GM18499 (cell line): ENCODE data around the gene DTNB.
"Not testable (repeated sequence)": the region's sequence is repeated elsewhere in the genome, so short reads cannot be mapped to it uniquely, and the experiment has no call there.

Experiments used
- ATAC-seq: cut with Tn5 transposase; IDR thresholded peaks from one replicate; pipeline ENCODE4 v1.9.1; 2021; ENCODE audit warnings: moderate number of reproducible peaks; ENCODE audit not compliant: insufficient read depth, unreplicated experiment

DTNB gene

GRCh38 chr2:25635797-25636196 is 37.6 kb downstream of the DTNB start:
- no peak for ATAC-seq

GRCh38 chr2:25633801-25634200 is 39.6 kb downstream of the DTNB start:
- not testable (repeated sequence) for ATAC-seq

GRCh38 chr2:25632396-25632795 is 41.0 kb downstream of the DTNB start:
- ATAC-seq: no peak

- no peak for ATAC-seq
Observed at GRCh38 chr2:25624635-25625034, 48.7 kb downstream of the DTNB start.

GRCh38 chr2:25623361-25623760 is 50.0 kb downstream of the DTNB start:
- no peak for ATAC-seq

- no peak for ATAC-seq
Observed at GRCh38 chr2:25620711-25621110, 52.7 kb downstream of the DTNB start.

GRCh38 chr2:25620077-25620476 is 53.3 kb downstream of the DTNB start:
- ATAC-seq: no peak

- no peak for ATAC-seq
Observed at GRCh38 chr2:25619185-25619584, 54.2 kb downstream of the DTNB start.

GRCh38 chr2:25618676-25619075 is 54.7 kb downstream of the DTNB start:
- ATAC-seq: no peak

- ATAC-seq: no peak
Observed at GRCh38 chr2:25617948-25618646, 55.3 kb downstream of the DTNB start.

GRCh38 chr2:25615920-25616319 is 57.5 kb downstream of the DTNB start:
- no peak for ATAC-seq

GRCh38 chr2:25615386-25615785 is 58.0 kb downstream of the DTNB start:
- no peak for ATAC-seq

GRCh38 chr2:25614711-25615110 is 58.7 kb downstream of the DTNB start:
- no peak for ATAC-seq

GRCh38 chr2:25608718-25609117 is 64.7 kb downstream of the DTNB start:
- ATAC-seq: no peak

- ATAC-seq: no peak
Observed at GRCh38 chr2:25606892-25607291, 66.5 kb downstream of the DTNB start.

- ATAC-seq: no peak
Observed at GRCh38 chr2:25602333-25602723, 71.0 kb downstream of the DTNB start.

- not testable (repeated sequence) for ATAC-seq
Observed at GRCh38 chr2:25601711-25602332, 71.6 kb downstream of the DTNB start.

GRCh38 chr2:25598911-25599310 is 74.5 kb downstream of the DTNB start:
- no peak for ATAC-seq

GRCh38 chr2:25598332-25598731 is 75.0 kb downstream of the DTNB start:
- no peak for ATAC-seq

- no peak for ATAC-seq
Observed at GRCh38 chr2:25597881-25598280, 75.5 kb downstream of the DTNB start.

- ATAC-seq: no peak
Observed at GRCh38 chr2:25596516-25597244, 76.7 kb downstream of the DTNB start.
